HG02610 (cell line): ENCODE data around the gene GABBR1.
A peak's percentile ranks its signal among the peaks of the same experiment; 100 is the strongest.

ENCODE experiments used
- ATAC-seq: cut with Tn5 transposase; IDR thresholded peaks from one replicate; pipeline ENCODE4 v1.9.1; 2021; ENCODE audit warnings: mild to moderate bottlenecking, moderate library complexity; ENCODE audit not compliant: unreplicated experiment

Gene GABBR1

DNA sequence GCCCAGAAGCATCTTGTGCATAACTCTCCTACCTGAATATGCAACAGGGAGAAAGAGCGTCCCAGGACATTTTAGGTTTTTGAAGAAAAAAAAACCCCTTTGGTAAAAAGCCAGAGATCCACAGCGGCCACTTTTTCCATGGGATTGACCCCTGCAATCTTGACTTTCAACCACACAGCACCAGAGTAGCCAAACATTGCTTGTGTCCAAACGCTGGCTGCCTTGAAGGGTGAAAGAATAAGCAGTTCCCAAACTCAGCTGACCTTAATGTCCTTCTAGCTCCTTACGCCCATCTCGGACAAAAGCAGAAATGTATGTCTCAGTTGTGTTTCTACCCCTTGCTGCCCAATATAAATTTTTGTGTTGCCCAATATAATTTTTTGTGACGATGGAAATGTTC, 22.7 kb upstream of the GABBR1 start:
- no peak for ATAC-seq

DNA sequence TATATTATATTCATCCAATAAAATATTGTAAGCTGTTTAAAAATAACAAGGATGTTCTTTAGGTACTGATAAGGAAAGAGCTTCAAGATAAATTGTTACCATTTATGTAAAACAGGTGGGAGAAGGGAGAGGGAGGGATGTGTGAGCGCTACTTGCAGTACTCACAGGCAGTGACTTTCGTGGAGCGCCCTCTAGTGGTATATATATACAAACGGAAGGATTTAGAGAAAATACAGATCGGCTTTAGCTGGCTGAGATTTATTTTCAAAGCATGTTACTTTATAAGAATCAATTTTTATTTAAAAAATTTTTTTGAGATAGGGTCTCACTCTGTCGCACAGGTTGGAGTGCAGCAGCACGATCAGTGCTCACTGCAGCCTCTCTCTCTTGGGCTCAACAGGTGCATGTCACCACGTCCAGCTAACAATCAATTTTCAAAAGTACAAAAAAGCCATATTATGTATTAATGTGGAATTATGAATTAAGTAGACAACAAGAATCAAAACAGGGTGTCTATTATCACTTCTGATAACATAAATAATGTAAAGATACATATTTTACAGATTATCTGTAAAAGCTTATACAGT, 20.6 kb upstream of the GABBR1 start:
- no peak for ATAC-seq

DNA sequence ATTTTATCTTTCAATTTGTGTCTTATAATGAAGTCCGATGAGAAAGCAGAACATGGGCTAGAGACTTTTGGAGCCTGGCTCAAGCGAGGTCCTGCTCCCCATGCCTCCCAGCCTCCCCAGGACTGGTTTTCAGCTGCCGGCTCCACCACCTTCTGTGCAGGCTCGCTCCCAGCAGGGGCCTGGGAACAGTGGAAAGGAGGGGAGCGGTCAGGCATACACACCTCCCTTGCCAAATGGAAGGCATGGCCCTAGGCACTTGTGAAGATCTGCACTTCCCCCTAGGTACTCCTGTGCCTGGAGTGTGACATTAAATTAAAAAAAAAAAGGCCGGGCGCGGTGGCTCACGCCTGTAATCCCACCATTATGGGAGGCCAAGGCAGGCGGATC, 19.2 kb upstream of the GABBR1 start:
- no peak for ATAC-seq

DNA sequence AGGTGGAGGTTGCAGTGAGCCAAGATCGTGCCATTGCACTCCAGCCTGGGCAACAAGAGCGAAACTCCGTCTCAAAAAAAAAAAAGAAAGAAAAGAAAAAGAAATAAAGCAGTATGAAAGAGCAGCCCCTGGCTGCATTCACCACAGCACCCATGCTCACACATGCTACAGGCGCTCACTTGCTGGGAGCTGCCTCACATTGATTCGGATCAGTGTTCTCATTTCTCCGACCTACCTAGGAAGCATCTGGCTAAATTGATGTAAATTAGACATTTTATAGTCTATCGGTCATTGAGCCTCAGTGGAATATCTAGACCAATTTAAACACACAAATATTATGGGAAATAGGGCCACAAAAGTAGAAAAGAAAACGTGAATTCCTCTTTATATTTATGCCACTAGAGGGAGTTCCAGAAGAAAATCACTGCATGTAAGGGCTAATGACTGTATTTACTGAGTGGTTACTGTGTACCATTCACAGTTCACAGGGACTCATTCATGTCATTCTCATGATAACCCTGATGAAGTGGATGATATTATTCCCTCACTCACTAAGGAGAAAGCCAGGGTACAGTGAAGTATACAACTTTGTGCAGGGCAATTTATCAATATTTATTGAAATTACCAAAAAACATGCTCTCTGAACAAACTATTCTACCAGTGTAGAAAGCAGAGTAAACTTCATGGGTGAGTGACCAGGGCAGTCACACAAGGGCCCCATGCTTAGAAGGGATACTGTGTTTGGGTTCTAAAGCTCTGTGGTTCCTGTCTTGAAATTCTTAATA, 18.6 kb upstream of the GABBR1 start:
- no peak for ATAC-seq

DNA sequence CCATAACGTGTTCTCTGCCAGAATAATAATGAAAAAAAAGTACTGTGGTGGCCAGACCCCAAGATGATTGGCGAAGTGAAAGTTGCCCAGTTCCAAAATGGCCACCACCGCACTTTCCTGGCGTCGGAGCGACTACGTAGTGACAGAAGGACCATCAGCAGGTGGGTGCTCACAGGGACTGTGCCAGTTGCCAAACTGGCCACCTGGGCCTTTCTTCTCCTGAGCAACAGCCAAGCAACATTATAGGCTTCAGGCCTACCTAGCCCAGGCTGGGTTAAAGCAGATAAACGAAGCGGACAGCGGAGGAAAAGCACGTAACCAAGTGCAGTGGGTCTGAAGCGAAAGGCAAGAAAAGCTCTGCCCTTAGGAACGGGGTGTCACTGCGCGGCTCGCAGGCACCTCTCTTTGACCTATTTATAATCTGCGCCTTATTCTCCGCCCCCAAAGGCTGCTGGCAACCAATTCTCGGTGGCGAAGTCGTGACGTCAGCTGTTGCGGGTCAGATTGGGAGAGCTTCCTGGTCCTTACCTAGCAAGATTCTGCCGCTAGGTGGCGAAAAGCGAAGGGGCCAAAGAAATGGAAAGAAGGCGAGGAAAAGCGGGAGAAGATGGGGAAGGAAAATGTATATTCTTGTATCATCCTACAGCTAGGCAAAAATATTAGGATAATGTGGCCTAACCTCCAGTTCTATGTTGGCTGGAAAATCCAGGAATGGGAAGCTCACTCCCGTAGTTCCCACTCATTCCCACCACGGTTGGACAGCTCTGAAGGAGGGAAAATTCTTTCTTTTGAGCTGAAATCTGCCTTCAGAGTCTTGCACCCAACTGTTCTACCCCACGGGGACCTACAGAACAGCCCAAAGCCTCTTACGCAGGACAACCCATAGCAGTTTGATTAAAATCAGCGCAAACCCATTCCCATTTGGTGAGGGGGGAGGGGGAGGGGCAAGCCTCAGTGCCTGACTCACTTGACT, 17.0 kb upstream of the GABBR1 start:
- ATAC-seq = peak; percentile 93

DNA sequence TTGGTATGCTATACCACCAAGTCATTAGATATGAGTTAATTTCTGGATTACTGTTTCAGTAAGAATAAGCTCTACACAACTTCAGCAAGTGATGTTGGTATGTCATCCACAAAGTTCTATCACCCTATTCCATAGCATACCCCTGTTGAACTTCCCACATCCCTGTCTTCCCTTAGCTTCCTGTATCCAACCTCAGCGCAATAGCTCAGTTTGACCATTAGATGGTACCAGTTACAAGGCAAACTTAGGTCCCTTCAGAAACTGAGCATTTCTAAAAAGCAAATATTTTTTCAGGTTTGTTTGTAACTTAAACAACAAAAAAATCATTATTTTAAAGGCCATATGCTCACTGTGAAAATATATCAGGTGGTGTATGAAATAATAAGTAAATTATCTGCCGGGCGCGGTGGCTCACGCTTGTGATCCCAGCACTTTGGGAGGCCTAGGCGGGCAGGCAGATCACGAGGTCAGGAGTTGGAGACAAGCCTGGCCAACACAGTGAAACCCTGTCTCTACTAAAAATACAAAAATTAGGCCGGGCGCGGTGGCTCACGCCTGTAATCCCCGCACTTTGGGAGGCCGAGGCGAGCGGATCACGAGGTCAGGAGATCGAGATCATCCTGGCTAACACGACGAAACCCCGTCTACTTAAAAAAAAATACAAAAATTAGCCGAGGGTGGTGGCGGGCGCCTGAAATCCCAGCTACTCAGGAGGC, 15.1 kb upstream of the GABBR1 start:
- no peak for ATAC-seq

DNA sequence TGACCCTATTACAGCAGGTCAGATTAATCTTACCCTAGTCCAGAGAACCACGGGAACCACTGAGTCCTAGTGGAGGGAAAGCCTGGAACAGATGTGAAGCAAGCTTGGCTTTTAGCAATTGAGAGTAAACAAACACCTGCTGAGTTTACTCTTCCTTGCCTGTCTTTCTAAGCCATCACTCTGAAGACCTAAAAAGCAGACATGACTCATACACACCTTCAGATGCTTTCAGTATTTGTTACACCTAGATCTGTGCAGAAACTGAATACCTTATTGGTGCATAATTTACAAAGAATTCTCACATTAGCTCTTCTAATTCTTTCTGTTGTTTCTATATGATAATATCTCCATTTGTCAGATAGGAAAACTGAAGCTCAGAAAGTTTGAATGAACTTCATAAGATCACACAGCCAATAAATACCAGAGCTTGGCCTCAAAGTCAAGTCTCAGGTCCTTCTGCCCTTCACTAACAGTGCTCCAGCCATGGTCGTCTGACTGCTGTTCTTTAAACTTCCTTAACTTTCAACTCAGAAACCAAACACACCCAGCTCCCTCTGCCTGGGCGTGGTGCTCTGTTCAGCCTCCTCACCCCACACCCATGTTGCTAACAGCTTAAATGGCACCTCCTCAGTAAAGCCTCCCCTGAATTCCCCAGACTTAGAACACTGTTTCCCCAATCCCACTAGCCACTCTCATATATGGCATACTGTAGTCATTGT, 8.6 kb upstream of the GABBR1 start:
- no peak for ATAC-seq

DNA sequence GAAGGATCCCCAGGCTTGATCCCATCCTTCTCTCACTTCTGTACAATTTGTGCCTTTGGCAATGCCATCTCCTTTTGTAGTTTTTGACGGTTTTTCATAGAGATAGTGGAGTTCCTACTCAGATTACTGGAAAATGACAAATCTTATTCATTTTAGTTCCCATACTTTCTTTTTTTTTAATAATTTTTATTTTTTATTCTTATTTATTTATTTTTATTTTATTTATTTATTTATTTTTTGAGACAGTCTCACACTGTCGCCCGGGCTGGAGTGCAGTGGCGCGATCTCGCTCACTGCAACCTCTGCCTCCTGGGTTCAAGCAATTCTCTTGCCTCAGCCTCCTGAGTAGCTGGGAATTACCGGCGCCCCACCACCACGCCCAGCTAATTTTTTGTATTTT, 4.3 kb upstream of the GABBR1 start:
- ATAC-seq = no peak

DNA sequence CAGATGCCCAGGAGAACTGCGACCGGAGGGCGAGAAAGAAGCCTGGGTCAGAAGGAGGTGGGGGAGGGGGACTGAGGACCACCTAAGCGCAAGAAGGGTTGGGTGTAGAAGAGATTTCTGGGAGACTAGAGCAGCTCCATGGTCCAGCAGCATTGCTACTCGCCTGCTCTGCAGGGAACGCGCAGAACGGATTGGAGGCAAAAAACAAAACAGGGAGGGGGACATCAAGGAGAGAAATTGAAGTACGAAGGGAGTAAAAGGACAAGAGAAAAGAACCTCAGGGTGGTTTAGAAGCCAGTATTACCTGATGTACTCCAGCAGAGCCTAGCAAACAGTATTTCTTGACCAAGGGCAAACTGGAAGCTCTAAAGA, 537 bp upstream of the GABBR1 start:
- ATAC-seq = no peak

DNA sequence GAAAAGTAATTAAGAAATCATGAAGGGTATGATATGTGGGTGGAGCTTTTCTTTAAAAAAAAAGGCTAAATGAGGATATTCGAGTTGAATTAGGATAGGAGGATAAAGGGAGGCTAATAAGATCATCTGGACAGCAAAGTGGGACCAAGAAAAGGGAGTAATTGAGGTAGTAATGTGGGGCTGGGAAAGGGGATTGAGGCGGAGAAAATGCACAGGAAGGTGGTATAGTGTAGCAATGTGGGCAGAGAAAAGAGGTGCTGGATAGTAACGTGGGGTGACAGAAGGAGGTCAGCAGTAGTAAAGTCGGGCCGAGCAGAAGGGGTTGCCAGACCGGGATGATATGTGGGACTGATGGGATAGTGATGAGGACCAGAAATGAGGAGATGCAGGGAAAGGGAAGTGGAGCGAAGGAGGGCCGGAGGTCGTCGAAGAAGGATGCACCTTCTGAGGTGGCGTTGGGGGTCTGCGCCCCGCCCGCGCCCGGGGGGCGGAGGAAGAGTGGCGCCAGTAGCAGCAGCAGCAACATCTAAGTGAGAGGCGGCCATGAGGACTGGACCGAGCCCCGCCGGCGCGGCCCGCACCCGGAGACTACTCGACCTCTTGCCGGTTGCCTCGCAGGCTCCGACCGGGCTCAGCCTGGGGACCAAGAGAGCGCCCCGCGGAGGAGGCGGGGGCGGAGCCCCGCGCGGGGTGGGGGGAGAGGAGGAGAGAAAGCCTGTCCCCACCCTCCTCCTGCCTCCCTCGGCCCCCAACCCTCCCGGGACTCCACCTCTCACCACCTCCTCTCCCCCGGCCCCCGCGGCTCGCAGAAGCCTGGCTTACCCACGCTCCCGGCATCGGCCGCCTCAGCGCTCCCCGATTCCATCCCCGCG, 887 bp downstream of the GABBR1 start:
- peak; percentile 22 for ATAC-seq

DNA sequence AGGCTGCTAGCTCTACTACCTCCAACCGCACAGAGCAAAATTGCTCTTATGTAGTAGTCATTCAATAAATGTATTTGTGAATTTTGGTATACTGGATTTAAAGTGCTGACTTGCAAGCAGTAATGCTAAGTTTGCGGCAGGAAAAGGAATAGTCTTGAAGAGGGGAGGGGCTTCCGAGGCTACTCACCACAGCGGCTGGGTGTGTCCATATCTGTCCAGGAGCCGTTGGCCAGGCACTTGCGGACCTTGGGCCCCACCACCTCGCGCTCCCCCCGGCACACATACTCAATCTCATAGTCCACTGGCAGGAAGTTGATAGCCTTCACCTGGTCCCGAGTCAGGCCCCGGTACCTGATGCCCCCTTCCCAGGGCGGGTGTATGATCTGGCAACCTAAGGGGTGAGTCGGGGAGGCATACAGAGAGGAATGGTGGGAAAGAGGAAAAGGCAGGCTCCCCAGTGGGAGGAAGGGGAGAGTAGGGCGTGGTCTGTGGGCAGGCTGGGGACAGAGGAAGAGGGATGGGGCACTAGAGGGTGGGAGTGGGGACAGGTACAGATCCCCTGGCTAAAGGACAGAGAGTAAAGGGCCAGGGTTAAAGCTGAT, 1.7 kb downstream of the GABBR1 start:
- no peak for ATAC-seq

DNA sequence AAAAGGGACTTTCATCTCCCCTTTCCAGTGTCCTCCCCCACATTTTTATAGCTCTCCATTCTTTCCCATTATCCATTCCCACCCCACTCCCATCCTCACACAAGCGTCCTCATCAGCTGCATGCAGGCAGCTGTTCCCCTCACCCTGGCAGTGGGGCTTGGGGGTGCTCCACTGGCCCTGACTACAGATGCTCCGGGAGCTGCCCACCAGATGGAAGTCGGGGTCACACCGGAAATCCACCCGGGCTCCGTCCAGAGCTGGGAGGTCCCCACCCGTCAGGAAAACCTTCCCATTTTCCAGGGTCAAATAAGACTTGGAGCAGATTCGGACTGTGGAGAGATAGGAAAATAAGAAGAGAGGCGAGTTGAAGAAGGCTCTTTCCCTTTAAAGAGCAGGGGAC, 2.7 kb downstream of the GABBR1 start:
- ATAC-seq = no peak

DNA sequence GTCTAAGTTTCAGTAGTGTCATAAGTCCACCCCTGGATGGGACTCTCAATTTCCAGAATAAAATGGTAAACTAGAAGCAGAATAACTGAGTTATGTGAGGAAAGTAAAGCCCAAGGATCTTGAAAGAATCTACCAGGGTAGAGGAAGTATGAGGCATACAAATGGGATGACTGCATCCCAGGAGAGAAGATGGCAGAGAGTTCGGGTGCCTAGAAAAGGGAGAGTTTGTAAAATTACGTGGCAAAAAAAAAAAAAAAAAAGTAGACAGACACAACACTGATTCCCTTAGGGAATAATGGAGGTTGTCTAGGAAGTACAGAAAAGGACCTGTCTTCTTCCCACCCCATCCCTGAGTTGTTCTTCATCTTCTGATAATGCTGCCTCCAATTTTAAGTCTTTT, 3.4 kb downstream of the GABBR1 start:
- ATAC-seq = no peak

DNA sequence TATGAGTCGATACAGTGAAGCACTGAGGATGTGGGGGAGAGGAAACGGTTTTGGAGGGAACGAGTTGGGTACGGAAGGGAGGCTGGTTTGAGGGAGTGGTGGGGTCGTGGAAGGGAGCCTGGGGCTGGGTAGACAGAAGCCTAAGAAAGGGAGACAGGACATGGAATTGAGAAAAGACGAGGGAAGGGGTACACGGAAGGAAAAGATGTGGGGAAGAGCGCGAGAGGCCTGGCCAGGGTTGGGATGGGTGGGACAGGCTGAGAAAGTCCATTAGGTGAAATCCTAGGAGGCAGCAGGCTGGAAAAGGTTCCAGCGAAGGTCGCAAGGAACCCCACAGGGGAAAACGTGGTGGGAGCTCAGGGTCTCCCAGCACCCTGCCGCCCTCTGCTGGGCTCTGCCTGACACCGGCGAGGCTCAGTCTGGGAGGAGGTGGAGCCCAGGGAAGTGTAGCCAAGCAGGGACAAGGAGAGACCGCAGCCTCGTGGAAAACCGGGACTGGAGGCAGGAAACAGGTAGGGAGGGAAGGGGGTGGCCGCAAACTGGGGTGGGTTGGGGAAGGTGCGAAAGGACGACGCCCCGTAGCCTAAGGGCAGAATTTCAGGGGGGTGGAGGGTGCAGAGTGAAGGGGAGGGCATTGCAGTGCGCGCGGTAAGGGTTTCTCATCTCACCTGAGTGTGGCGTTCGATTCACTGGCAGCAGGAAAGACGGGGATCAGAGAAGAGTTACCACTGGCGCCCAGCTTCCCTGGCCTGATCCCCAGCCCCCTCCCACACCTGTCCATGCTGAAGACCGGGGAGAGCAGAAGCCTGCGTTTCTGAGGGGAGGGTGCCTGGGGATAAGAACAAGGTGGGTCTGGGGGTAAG, 4.3 kb downstream of the GABBR1 start:
- no peak for ATAC-seq

DNA sequence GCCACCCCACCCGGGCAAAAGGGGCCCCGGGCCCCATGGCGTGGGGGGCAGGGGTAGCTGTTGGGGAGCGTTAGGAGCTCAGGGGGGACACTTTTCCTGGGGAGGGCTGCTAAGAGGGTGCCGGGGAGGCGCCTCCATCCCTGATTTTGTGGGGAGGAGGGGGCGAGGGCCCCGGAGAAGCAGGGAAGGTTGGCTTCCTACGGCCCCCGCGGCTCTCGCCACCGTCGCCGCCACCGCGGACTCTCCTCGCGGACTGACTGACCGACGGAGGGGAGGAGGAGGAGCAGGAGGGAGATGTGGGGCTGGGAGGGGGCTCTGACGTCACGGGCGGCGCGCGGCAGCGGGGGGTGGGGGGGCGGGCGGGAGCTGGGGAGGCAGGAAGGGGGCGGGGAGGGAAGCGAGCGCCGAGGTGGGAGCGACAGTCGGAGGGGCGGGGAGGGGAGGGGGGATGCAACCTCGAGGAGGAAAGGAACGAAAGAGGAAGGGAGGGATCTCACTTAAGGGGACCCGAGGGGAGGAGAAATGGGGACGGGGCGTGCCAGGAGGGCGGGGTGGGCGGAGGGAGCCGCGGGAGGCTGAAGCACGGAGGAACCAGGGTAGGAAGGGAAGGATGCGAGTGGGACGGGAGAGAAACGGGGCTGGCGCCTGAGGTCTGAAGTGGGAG, 5.1 kb downstream of the GABBR1 start:
- no peak for ATAC-seq

DNA sequence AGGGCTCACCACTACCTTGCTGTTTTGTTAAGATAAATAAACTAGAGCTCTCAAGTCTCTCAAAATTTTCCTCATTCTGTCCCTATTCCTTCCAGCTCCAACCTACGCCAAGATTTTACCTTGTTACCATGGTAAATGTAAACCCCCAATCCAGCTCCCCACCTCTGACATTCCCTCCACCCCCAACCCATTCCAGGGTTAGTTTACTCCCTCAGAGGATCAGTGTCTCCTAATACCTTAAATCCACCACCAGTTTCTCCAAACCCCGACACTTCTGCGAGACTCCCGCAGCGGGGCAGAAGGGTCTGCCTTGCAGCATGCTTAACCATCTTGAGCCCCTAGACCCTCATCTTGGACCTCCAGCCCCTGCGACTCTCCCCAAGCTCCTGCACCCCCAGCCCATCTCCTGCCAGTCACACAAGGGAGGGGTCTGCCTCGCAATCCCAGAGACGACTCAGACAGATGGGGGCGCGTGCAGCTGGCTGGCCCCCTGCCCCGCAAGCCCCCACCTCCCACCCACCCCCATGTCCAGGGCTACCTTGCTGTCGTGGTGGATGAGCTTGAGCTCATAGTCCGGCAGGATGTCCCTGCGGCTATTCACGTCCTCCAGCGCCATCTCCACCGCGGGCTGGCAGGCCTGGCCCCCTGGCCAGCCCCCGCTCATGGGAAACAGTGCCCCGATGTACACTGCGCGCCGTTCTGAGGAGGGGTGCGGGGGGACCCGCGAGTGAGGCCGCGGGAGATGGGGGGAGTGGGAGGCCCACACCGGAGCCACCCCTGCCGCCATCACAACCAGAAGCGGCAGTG, 5.8 kb downstream of the GABBR1 start:
- no peak for ATAC-seq
